ENCODE data around the gene ERBIN.

- TF ChIP-seq CTCF (IDR thresholded peaks at IDR 0.05) (no peak), POLR2AphosphoS5 (IDR thresholded peaks at IDR 0.05) (no peak)
Measured at GRCh38 chr5:65970481-65971367, 44.3 kb downstream of the ERBIN start.
